NCI-H524 treated with DMSO at 0.1 percent for 48 hours (cell line): ENCODE data around the gene RNF112.
A peak's percentile ranks its signal among the peaks of the same experiment; 100 is the strongest.
"Not testable (repeated sequence)": the region's sequence is repeated elsewhere in the genome, so short reads cannot be mapped to it uniquely, and the experiment has no call there.

ENCODE experiments used
- DNase-seq: peaks from one replicate; lab custom pipeline; 2025; lab: John Stamatoyannopoulos, UW

RNF112 gene

DNA sequence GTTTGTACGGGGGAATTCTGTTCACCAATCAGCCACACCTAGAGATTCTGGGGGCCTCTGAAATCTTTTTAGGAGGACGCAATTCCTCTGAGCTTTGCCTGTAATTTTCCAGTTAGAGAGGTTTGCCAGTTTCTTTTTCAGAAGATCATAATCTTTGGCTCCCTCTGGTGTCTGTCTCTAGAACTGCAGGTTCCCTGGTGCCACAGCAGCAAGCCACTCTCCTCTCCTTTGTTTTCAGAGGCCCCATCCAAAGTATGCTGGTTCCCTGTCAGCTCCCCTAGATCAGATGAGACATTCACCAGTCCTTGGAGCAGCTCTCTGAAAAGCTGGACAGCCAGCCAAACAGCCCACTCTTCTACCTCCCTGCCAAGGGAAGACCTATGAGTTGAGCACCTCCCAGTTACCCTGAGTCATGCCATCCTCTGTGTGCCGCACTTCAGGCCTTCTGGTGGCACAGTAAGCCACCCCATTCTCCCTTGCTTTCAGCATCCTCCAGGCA lies 36.1 kb downstream of the RNF112 start:
- DNase-seq, result peak; percentile 34

DNA sequence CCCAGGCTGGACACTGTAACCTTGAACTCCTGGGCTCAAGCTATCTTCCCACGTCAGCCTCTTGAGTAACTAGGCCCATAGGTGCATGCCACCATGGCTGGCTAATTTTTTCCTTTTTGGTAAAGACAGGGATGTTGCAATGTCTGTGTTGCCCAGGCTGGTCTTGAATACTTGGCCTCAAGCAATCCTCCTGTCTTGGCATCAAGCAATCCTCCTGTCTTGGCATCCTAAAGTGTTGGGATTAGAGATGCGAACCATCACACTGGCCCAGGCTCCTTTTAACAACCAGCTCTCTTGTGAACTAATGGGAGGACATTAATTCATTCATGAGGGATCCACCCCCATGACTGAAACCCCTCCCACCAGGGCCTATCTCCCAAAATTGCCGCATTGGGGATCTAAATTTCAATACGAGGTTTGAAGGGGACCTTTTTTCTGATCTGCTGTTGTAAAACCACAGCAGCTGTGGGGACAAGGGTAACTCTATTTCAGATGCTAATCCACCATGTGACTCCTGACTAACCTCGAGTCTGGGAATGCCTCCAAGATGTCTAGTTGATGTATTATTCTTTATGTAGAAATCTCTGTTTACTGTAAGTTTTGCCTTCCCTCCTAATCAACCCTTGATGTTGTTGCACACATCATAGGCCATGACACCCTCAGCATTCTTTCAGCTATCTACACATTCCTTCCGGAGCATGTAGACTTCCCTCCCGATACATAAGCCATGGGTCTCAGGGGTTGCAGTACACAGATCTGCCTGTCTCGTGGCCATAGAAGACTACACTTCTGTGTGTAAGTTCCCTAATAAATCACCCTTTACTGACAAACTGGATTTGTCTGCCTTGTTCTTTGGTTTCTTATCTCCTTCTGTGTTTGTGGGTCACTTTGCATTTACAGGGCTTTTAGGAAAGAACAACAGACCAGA lies 37.6 kb downstream of the RNF112 start:
- DNase-seq, result no peak

- no peak for DNase-seq
Observed at GRCh38 chr17:19449656-19450055, 38.6 kb downstream of the RNF112 start.

- no peak for DNase-seq
Observed at GRCh38 chr17:19453296-19453695, 42.3 kb downstream of the RNF112 start.

DNA sequence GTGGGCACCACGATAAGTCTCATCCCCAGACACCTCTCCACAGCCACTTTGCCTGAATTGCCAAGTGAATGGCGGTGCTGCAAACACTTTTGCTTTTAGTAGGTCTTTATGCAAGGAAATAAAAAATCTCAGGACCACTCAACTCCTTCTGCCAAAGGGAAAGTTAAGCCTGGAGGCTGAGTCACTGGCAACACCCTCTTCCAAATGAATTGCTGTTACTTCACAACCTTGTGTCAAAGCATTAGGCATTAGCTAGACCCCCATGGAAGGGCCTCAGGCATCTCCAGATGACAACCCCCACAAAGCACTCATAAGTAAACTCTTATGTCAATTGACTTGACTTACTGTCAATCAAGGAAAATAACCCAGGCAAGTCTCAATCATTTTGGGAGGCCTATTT lies 43.0 kb downstream of the RNF112 start:
- DNase-seq, result no peak

GRCh38 chr17:19456016-19456927 lies 45.2 kb downstream of the RNF112 start:
- DNase-seq, result no peak

- DNase-seq, result no peak
Observed at GRCh38 chr17:19457046-19457445, 46.0 kb downstream of the RNF112 start.

DNA sequence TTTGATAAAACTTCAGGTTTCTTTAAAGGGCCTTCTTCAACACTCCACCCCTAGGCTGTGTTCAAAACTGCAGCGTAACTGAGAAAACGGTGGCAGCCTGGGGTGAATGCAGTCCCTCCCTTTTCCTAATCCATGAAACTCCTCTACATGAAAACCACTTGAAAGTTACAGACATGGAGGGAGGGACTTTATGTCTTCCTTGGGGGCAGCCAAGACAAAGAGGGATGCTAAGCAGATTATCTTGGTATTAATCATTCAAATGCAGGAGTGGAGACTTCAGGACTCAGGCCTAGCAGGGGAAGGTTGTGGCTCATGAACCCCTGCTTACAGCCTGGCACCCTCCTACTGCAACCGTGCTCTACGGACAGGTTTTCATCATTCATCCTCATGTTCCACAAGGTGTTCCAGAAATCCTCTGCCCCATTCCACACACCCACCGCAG lies 46.8 kb downstream of the RNF112 start:
- peak; percentile 21 for DNase-seq

GRCh38 chr17:19458481-19458880 lies 47.4 kb downstream of the RNF112 start:
- not testable (repeated sequence) for DNase-seq

DNA sequence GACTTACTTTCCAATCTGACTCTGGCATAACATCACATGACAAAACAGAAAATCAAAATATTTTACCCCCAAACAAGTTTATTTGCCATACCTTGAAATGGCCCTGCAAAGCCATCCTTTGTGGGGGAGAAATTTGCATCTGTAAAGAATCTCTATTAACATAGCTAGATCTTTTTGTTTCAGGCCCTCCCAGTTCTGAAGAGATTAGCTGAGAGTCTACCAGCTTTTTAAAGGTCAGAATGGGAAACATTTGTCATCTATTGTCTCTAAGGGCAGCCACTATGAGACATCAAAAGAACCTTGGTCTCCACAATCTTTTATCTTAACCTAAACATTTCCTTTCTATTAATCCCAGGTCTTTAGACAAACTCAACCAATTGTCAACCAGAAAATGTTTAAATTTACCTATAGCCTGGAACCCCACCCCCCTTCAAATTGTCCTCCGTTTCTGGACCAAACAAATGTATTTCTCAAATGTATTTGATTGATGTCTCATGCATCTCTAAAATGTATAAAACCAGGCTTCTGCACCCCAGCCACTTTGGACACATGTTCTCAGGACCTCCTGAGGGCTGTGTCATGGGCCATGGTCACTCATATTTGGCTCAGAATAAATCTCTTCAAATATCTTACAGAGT lies 48.1 kb downstream of the RNF112 start:
- DNase-seq, result not testable (repeated sequence)

GRCh38 chr17:19460700-19461099 lies 49.7 kb downstream of the RNF112 start:
- no peak for DNase-seq

- no peak for DNase-seq
Observed at GRCh38 chr17:19461116-19461515, 50.1 kb downstream of the RNF112 start.

GRCh38 chr17:19461681-19462080 lies 50.6 kb downstream of the RNF112 start:
- no peak for DNase-seq

DNA sequence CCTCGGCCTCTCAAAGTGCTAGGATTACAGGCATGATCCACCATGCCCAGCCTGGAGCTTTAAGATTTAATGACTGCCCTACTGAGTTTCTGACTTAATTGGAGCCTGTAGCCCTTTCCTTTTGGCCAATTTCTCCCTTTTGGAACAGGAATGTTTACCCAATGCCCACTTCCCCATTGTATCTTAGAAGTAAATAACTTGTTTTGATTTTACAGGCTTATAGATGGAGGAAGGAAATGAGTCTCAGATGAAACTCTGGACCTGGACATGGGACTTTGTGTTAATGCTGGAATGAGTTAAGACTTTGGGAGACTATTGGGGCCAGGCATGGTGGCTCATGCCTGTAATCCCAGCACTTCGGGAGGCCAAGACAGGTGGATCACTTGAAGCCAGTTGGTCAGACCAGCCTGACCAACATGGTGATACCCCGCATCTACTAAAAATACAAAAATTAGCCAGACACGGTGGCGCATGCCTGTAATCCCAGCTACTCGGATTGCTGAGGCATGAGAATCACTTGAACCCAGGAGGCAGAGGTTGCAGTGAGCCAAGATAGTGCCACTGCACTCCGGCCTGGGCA lies 51.5 kb downstream of the RNF112 start:
- DNase-seq, result not testable (repeated sequence)

DNA sequence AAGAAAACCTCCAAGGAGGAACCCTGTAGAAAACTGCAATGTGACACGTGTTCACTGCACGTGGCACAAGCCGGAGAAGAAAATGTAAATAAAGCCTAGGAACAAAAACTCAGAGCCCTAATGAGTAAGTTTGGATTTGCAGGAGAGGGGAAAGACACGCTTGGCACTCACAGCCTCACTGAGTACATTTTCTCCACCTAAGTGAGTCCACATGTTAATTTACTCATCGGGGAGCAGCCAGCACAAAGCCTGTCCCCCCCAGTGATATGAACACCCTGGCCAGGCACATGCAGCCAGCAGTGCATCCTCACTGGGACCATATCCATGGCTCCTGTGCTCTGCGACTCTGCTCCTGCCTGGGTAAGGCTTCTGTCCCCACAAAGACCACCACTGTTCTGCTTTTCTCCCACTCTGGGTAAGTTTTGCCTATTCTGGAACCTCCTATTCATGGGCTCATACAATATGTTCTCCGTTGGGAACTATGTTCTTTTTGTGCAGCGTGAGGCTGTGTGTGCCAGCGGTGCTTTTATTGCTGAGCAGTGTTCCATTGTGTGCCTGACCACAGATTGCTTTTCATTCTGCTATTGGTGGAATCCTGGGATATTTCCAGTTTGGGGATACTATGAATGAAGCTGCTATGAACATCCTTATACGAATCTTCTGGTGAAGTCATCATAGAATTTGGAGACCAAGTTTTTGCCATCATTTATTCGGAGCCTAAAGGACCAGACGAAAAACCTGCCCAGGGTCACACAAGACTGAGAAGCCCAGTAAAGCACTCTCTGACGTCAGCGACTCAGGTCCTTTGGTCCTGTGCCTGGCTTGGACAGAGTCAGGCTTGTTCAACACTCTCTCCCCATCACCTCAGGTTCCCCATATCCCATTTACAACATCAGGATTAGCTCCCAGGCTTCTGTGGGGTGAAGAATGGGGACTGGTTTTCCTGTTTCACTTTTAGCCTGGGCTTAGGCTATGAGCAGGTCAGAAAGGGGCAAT lies 53.3 kb downstream of the RNF112 start:
- no peak for DNase-seq
